Epithelial cell of proximal tubule (primary cell): Measurements from ENCODE around the gene ENO2. TPM values are rescaled to one million over a fixed set of nuclear protein-coding genes. Genes with fewer than 3 reads are reported as not detected.

Experiments
- DNase-seq: peaks from one replicate; pipeline ENCODE4 v3.0.0-alpha.2; 2011; ENCODE audit warnings: low read depth
- H3K4me3 ChIP-seq: 2 replicates; pipeline ENCODE4 v1.5.1; 2011; ENCODE audit warnings: low read depth, mild to moderate bottlenecking, low read length
- total RNA-seq: library from RNA; depleted of rRNA; stranded (reverse); fragments of >200 nt; gene quantifications from 2 replicates; pipeline ENCODE4 v1.2.3, GENCODE V29; 2015
- TF ChIP-seq, protein P1 (sequence below): conservative IDR thresholded peaks from 2 replicates; pipeline ENCODE4 v1.5.1; 2012; ENCODE audit warnings: low read depth, mild to moderate bottlenecking, low read length

Gene ENO2
- total RNA-seq, 1 donor from 2014 or later: 97.0 TPM

DNA sequence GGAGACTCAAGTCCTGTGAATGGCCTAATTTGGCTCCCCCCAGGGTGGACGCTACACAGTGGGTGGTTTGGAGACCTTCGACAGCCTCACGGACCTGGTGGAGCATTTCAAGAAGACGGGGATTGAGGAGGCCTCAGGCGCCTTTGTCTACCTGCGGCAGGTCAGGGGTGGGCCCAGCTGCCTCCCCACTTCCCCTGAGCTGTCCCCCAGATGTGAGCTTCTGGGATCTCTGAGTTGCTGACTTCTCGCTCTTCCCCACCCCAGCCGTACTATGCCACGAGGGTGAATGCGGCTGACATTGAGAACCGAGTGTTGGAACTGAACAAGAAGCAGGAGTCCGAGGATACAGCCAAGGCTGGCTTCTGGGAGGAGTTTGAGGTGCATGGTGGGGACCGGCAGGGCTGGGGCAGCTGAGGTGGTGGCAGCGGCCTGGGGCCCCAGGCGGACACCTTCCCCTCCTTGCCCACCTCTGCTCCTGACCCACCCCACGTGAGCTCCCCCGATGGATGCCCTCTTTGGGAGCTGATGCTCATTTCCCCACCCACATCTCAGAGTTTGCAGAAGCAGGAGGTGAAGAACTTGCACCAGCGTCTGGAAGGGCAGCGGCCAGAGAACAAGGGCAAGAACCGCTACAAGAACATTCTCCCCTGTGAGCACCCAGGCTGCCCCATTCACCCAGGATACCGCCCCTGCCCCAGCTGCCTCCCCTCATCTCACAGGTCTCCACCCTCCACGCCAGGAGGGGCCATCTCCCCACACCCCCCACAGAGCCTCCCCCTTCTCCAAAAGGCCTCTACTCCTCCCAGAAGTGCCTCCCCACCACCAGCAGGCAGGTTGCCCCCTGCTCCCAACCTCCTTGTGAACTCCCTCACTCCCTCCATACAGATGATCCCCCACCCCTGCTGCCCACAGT is 41.0 kb downstream of the ENO2 start:
- no peak overlapping the region for H3K4me3 ChIP-seq
- DNase-seq: no peak
- TF ChIP-seq, protein P1, sequence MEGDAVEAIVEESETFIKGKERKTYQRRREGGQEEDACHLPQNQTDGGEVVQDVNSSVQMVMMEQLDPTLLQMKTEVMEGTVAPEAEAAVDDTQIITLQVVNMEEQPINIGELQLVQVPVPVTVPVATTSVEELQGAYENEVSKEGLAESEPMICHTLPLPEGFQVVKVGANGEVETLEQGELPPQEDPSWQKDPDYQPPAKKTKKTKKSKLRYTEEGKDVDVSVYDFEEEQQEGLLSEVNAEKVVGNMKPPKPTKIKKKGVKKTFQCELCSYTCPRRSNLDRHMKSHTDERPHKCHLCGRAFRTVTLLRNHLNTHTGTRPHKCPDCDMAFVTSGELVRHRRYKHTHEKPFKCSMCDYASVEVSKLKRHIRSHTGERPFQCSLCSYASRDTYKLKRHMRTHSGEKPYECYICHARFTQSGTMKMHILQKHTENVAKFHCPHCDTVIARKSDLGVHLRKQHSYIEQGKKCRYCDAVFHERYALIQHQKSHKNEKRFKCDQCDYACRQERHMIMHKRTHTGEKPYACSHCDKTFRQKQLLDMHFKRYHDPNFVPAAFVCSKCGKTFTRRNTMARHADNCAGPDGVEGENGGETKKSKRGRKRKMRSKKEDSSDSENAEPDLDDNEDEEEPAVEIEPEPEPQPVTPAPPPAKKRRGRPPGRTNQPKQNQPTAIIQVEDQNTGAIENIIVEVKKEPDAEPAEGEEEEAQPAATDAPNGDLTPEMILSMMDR: no peak

DNA sequence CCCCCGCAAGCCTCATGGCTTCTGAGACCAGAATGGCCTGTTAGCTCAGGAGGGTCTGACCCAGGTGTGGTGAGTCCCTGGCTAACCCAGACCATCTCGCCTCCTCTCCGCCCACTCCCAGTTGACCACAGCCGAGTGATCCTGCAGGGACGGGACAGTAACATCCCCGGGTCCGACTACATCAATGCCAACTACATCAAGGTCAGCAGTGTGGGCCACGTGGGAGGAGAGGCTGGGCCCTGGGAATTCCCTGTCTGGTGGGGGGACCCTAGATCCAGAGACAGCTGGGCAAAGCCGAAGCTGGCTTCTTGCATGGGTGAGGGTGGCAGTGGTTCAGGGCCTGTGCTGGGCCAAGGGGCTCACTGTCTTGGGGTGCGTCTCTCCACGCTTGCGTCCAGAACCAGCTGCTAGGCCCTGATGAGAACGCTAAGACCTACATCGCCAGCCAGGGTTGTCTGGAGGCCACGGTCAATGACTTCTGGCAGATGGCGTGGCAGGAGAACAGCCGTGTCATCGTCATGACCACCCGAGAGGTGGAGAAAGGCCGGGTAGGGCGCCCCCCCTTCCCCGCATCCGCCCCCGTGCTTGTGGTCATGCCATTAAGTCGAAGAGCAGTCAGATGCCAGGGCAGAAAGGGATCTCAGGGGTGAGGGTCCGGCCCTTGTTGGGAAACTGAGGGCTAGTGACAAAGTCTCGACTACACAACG is 41.8 kb downstream of the ENO2 start:
- TF ChIP-seq, protein P1: no peak
- H3K4me3 ChIP-seq: no peak overlapping the region
- no peak for DNase-seq

DNA sequence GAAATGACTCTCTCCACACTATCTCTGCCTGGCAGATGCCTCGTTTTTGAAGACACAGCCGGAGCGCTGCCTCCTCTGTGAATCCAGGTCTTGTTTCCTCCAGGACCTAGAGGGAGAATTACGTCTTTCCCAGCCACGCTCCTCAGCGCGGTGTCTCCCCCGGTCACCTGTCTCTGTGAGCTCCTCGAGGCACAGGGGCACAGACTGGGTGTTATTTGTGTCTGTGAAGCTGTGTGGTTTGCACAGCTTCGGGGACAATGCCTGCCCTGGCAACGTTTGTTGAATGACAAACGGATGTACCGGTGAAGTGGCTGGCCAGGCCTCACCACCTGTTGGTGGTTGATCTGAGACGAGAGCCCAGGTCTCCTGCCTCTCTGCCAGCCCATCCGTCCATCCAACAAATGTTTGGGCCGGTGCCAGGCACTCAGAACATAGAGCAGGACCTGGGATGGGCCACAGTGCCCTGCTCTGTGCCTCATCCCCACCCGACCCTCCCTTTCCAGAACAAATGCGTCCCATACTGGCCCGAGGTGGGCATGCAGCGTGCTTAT is 42.8 kb downstream of the ENO2 start:
- no peak for DNase-seq
- H3K4me3 ChIP-seq: no peak overlapping the region
- TF ChIP-seq, protein P1: no peak

DNA sequence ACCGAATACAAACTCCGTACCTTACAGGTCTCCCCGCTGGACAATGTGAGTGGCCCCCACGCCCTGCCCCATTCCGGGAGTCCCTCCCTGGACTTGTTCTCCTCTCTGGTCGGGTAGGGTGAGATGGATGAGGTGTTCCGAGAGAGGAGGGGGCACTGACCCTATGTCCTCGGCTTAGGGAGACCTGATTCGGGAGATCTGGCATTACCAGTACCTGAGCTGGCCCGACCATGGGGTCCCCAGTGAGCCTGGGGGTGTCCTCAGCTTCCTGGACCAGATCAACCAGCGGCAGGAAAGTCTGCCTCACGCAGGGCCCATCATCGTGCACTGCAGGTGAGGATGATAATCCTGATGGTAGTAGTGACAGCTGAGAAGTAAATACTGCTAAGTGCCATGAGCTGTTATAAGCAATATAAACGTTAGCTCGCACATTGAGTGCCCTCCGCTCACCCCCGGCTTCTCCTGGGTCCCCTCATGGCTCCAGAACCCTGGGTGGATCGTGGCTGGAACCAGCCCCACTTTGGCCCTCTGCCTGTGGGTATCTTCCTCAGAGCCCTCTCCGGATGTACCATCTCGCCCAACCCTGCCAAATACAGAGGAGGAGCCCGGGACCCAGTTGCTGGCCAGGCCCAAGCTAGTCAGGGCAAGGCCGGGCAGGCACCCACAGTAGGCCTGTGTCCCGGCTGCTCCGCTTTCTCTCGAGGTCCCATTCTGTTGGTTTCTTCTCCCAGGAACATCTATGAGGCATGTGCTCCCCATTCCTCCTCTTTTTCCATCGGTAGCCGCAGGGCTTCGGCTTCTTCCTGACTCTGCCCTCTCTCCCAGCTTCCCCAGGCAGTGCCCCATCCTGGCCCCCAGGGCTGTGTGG is 43.6 kb downstream of the ENO2 start:
- no peak overlapping the region for H3K4me3 ChIP-seq
- DNase-seq: no peak
- TF ChIP-seq, protein P1: no peak

DNA sequence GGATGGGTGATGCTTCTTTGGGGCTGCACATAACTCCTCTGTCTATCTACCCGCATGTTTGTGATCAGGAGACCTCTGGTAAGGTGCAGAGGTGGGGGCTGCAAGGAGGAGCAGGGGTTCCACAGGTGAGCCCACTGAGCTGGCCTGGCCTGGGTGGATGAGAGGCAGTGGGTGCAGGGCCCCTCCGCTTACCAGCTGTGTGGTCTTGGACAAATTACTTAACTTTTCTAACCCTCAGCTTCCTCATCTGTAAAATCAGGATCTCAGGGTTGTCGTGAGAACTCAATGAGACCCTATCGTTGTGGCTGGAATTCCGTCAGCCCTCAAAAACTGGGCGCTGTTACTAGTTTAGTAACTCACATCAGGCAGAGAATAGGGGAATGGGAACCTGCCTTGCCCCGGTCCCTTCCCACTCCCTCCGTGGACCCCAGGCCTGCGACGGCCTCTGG is 44.3 kb downstream of the ENO2 start:
- H3K4me3 ChIP-seq: no peak overlapping the region
- TF ChIP-seq, protein P1: no peak
- no peak for DNase-seq

DNA sequence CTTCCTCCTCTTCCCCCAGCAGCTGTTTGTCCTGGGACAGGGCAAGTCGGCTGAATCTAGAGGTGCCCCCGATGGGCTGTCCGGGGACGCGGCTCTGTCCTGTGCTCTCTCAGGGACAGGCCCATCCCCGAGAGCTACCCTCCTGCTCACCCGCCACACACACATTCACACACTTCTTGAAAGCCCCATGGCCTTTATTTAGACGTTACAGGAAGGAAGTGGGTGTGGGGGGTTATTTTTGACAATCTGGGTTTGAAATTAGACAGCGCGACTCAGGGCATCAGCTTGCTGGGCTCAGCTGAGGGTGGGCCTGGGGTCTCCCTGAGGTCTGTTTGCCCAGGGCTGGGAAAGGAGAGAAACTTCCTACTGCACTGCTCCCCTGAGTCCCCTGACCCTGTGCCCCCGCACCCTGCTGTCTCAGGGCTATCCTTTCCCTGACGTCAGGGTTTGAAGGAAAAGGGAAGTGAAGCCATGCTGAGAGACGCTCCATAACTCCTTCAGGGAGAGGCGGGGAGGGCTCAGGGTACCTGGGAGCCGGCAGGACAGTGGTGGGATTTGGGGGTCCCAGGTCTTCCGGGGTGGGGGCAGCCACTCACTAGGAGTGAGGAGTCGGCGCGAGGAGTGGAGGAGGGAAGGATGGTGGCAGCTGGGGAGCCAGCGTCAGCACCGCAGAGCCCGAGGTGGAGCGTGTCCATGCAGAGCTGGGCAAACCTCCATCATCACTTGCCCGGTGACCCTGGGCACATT is 44.9 kb downstream of the ENO2 start:
- DNase-seq: no peak

More for the DNA sequence above, 44.9 kb downstream of the ENO2 start:
- TF ChIP-seq, protein P1: no peak
- H3K4me3 ChIP-seq: no peak overlapping the region
